LNCAP (cell line): ENCODE data around the gene TSC1.

Experiments used
- CTCF ChIP-seq: fragments of 450-650 bp; IDR thresholded peaks from 2 replicates; pipeline ENCODE4 v1.5.1; 2017; ENCODE audit warnings: mild to moderate bottlenecking

TSC1 gene

GRCh38 chr9:132858751-132859150 is 85.7 kb downstream of the TSC1 start:
- TF ChIP-seq CTCF: no peak

DNA sequence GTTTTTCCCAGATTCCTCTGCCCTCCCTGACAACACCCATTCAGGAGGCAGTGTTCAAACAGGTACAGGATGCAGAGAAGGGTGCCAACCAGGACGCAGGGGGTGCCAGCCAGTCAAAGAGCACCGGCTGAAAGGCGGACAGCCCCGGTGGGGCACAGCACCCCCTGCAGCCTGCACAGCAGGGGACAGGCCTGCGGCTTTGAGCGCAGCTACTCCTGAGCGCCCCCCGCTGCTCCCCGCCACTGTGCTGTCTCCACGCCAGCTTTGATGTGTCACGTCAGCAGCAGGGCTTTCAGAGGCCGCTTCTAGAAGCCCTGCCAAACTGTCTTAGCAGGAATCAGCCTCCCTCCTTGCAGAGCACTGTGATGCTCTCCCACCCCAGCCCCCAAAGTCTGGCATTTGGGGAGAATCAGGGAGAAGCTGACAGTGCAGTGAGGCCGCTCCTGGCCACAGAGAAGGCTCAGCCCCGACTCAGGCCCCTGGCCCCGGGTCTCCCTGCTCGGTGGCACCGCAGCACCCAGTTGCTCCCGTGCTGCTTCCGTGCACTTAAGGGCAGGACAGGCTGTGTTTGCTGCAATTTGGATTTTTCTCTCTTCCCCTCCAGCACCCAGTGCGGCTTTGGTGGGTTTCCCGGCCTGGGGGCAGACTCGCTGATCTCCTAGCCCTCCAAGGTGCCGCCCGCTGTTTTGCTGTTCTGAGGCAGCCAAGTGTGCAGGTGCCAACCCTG is 86.6 kb downstream of the TSC1 start:
- no peak for TF ChIP-seq CTCF

GRCh38 chr9:132857031-132857430 is 87.4 kb downstream of the TSC1 start:
- TF ChIP-seq CTCF: no peak

DNA sequence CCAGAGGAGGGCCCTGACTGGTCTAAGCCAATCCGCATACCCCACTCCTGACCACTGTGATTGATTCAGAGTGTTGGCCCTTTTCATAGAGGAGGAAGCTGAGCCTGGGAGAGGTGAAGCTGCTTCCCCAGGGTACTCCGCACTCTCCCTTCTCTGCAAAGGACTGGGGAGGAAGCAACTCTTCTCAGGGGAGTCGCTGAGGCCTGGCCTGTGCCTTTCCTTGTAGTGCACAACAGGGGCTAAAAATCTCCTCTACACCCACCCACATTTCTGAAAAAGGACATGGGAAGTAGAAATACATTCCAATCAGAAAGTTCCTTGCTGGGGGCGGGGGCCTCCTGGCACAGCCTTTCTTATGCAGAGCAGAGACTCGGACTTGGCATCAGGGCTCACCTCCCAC is 88.5 kb downstream of the TSC1 start:
- TF ChIP-seq CTCF: no peak

- TF ChIP-seq CTCF: no peak
Observed at GRCh38 chr9:132854832-132855231, 89.6 kb downstream of the TSC1 start.

DNA sequence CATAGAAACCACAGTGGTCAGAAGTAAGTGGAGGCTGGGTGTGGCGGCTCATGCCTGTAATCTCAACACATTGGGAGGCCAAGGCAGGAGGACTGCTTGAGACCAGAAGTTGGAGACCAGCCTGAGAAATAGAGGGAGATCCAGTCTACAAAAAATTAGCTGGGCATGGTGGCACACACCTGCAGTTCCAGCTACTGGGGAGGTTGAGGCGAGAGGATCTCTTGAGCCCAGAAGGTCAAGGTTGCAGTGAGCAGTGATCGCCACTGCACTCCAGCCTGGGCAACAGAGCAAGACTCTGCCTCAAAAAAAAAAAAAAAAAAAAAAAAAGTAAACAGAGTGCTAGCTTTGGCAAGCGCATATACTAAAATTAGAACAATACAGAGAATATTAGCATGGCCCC is 90.9 kb downstream of the TSC1 start:
- TF ChIP-seq CTCF: no peak

- no peak for TF ChIP-seq CTCF
Observed at GRCh38 chr9:132849185-132849706, 95.2 kb downstream of the TSC1 start.
